GM23338 (cell line): ENCODE results near the gene MARCHF10. TPM values are rescaled to one million over a fixed set of nuclear protein-coding genes. Genes with fewer than 3 reads are reported as not detected.

Experiments
- ATAC-seq: fragments of 200-7000 bp; cut with Tn5 transposase; 3 replicates; pipeline ENCODE4 v1.9.1; 2020
- DNase-seq: peaks from one replicate; pipeline ENCODE4 v3.0.0-alpha.2; 2015; ENCODE audit warnings: low spot score
- H2AFZ ChIP-seq: fragments of 200-600 bp; sonication (generic); 2 replicates; pipeline ENCODE4 v1.8.0; 2016; ENCODE audit warnings: antibody characterized with exemption, mild to moderate bottlenecking, moderate library complexity
- H3F3A ChIP-seq: fragments of 200-600 bp; sonication (generic); replicated peaks from 2 replicates; pipeline ENCODE4 v1.8.0; 2017; ENCODE audit warnings: antibody characterized with exemption, mixed run types, low read depth
- H3K27ac ChIP-seq: fragments of 200-600 bp; sonication (generic); 2 replicates; pipeline ENCODE4 v1.6.1; 2016; ENCODE audit warnings: low read depth
- H3K27me3 ChIP-seq: fragments of 200-600 bp; sonication (generic); 2 replicates; pipeline ENCODE4 v1.8.0; 2016; ENCODE audit warnings: mild to moderate bottlenecking, mixed run types, moderate library complexity; ENCODE audit not compliant: insufficient read depth
- H3K36me3 ChIP-seq: fragments of 200-600 bp; sonication (generic); 2 replicates; pipeline ENCODE4 v1.8.0; 2016; ENCODE audit warnings: mild to moderate bottlenecking; ENCODE audit not compliant: insufficient read depth
- H3K4me1 ChIP-seq: fragments of 200-600 bp; sonication (generic); 2 replicates; pipeline ENCODE4 v1.8.0; 2016; ENCODE audit warnings: mild to moderate bottlenecking, moderate library complexity; ENCODE audit not compliant: insufficient read depth
- H3K4me2 ChIP-seq: fragments of 200-600 bp; sonication (generic); 2 replicates; pipeline ENCODE4 v1.7.1; 2017; ENCODE audit warnings: mixed run types
- H3K4me3 ChIP-seq: fragments of 200-600 bp; sonication (generic); 2 replicates; pipeline ENCODE4 v1.6.1; 2016; ENCODE audit warnings: mixed run types
- H3K79me2 ChIP-seq: fragments of 200-600 bp; sonication (generic); replicated peaks from 2 replicates; pipeline ENCODE4 v1.8.0; 2017; ENCODE audit warnings: mild to moderate bottlenecking; ENCODE audit not compliant: insufficient read depth
- H3K9me2 ChIP-seq: fragments of 200-600 bp; sonication (generic); 2 replicates; pipeline ENCODE4 v1.8.0; 2017; ENCODE audit not compliant: insufficient read depth
- H4K20me1 ChIP-seq: fragments of 200-600 bp; sonication (generic); replicated peaks from 2 replicates; pipeline ENCODE4 v1.8.0; 2017; ENCODE audit warnings: mild to moderate bottlenecking; ENCODE audit not compliant: insufficient read depth
- H3K27ac Mint-ChIP-seq: 2 replicates; pipeline ENCODE4 v1.8.0; 2020; ENCODE audit warnings: inconsistent platforms, mild to moderate bottlenecking, moderate library complexity, mixed read lengths
- H3K27me3 Mint-ChIP-seq: 3 replicates; pipeline ENCODE4 v1.8.0; 2022; ENCODE audit warnings: low read depth, mild to moderate bottlenecking, moderate library complexity, mixed read lengths, inconsistent platforms; ENCODE audit not compliant: insufficient read depth, poor library complexity
- H3K36me3 Mint-ChIP-seq: 3 replicates; pipeline ENCODE4 v1.8.0; 2021; ENCODE audit warnings: low read depth, mild to moderate bottlenecking, inconsistent platforms, moderate library complexity, mixed read lengths
- H3K4me1 Mint-ChIP-seq: 3 replicates; pipeline ENCODE4 v1.8.0; 2020; ENCODE audit warnings: mild to moderate bottlenecking, inconsistent platforms, mixed read lengths
- H3K4me3 Mint-ChIP-seq: 3 replicates; pipeline ENCODE4 v1.8.0; 2021; ENCODE audit warnings: moderate library complexity, mild to moderate bottlenecking, inconsistent platforms, mixed read lengths
- H3K9me3 Mint-ChIP-seq: 3 replicates; pipeline ENCODE4 v1.8.0; 2020; ENCODE audit warnings: moderate library complexity, mild to moderate bottlenecking, inconsistent platforms, mixed read lengths
- CREB1 ChIP-seq: fragments of 250-450 bp; sonication (Bioruptor Pico); IDR thresholded peaks from 2 replicates; pipeline ENCODE4 v1.5.0; 2020; ENCODE audit warnings: low read depth, mild to moderate bottlenecking, moderate library complexity
- CTCF ChIP-seq, 2 experiments: fragments of 200-600 bp in 1 of 2; sonication (generic) in 1 of 2; conservative IDR thresholded peaks; 2 replicates each; pipeline versions ENCODE4 v1.5.1 to v1.6.1; 2016 to 2017; ENCODE audit warnings: antibody characterized with exemption in 2 of 2, low read depth in 2 of 2, mild to moderate bottlenecking in 2 of 2, moderate library complexity in 1 of 2
- ETS1 ChIP-seq: IDR thresholded peaks from 2 replicates; pipeline ENCODE4 v1.6.1; 2016; ENCODE audit warnings: antibody characterized with exemption
- EZH2 ChIP-seq: fragments of 200-600 bp; sonication (generic); IDR thresholded peaks from one replicate; pipeline ENCODE4 v1.8.0; 2017; ENCODE audit warnings: antibody characterized with exemption, mild to moderate bottlenecking, low read depth; ENCODE audit not compliant: unreplicated experiment
- EZH2phosphoT487 ChIP-seq: fragments of 200-600 bp; sonication (generic); IDR thresholded peaks from one replicate; pipeline ENCODE4 v1.8.1; 2018; ENCODE audit warnings: antibody characterized with exemption; ENCODE audit not compliant: unreplicated experiment
- JUNB ChIP-seq: IDR thresholded peaks from one replicate; pipeline ENCODE4 v1.6.1; 2016; ENCODE audit warnings: antibody characterized with exemption; ENCODE audit not compliant: unreplicated experiment
- POLR2AphosphoS5 ChIP-seq: IDR thresholded peaks from 2 replicates; pipeline ENCODE4 v1.6.1; 2016; ENCODE audit warnings: antibody characterized with exemption, low read depth
- REST ChIP-seq: IDR thresholded peaks from one replicate; pipeline ENCODE4 v1.6.1; 2018; ENCODE audit warnings: antibody characterized with exemption; ENCODE audit not compliant: unreplicated experiment
- ZNF114 ChIP-seq: fragments of 250-450 bp; sonication (Bioruptor Pico); IDR thresholded peaks from 2 replicates; pipeline ENCODE4 v1.5.0; 2020; ENCODE audit warnings: mild to moderate bottlenecking, moderate library complexity
- ZNF331 ChIP-seq: fragments of 250-450 bp; sonication (Bioruptor Pico); IDR thresholded peaks from 2 replicates; pipeline ENCODE4 v1.5.0; 2020; ENCODE audit warnings: low read depth, mild to moderate bottlenecking, moderate library complexity
- polyA plus RNA-seq: library from polyadenylated mRNA; unstranded; fragments of >200 nt; fragmentation: Nextera tagmentation; extraction: Ambion mirVana; gene quantifications from 2 replicates; pipeline ENCODE4 v1.2.1, GENCODE V29; 2016
- total RNA-seq: library from RNA; depleted of rRNA; stranded (reverse); fragments of >200 nt; shearing (Covaris generic); gene quantifications from 2 replicates; pipeline ENCODE4 v1.2.3, GENCODE V29; 2014

Gene MARCHF10
- total and polyA plus RNA-seq, 2 experiments from 2014 or later = 0.50 TPM; not detected in 1

- no peak overlapping the region for H3K4me3 Mint-ChIP-seq
These were observed 1.5 kb upstream of the MARCHF10 start for GRCh38 chr17:62809656-62810055.

GRCh38 chr17:62808576-62808970 lies 459 bp upstream of the MARCHF10 start:
- H3K27me3 ChIP-seq = no peaks in the 10 kb centered on the region
- peaks cover 4% of the 10 kb centered on the region for H3K27me3 Mint-ChIP-seq
- H3K27ac ChIP-seq = no peak overlapping the region
- DNase-seq (peak; percentile 35), ATAC-seq (peak; percentile 31)
- H3K9me2 ChIP-seq = no peaks in the 10 kb centered on the region
- no peak overlapping the region for H3K27ac Mint-ChIP-seq
- H2AFZ ChIP-seq = peak overlapping the region; percentile 99
- H3K79me2 ChIP-seq = no peaks in the 10 kb centered on the region
- H3K36me3 ChIP-seq = no peaks in the 10 kb centered on the region
- peak overlapping the region; percentile 84 for H3K4me2 ChIP-seq
- peaks cover 7% of the 10 kb centered on the region; the same call in 1 of the 2 replicates for H3F3A ChIP-seq
- peak overlapping the region; percentile 63 for H3K4me3 ChIP-seq
- no peaks in the 10 kb centered on the region for H4K20me1 ChIP-seq
- peak overlapping the region; percentile 65 for H3K4me3 Mint-ChIP-seq
- H3K36me3 Mint-ChIP-seq = no peaks in the 10 kb centered on the region
- H3K9me3 Mint-ChIP-seq = peaks cover under 1% of the 10 kb centered on the region; the same call in 2 of the 3 replicates
- peaks cover 19% of the 10 kb centered on the region for H3K4me1 Mint-ChIP-seq
- peaks cover 9% of the 10 kb centered on the region for H3K4me1 ChIP-seq
- TF ChIP-seq CTCF (conservative IDR thresholded peaks at IDR 0.05; ENCODE audit: low read depth in 2 of 2) (no peak), POLR2AphosphoS5 (no peak), EZH2 (no peak), ZNF114 (CRISPR knock-in tag) (no peak), ETS1 (no peak), ZNF331 (CRISPR knock-in tag) (no peak), JUNB (no peak), EZH2phosphoT487 (no peak), REST (no peak)

More at GRCh38 chr17:62809656-62810055, 1.5 kb upstream of the MARCHF10 start:
- Histone ChIP-seq H3K27me3 (no peaks in the 10 kb centered on the region), H3K9me2 (no peaks in the 10 kb centered on the region), H3K79me2 (no peaks in the 10 kb centered on the region), H3K36me3 (peaks cover 8% of the 10 kb centered on the region; the same call in 1 of the 2 replicates), H2AFZ (no peak overlapping the region), H3K4me1 (peaks cover 9% of the 10 kb centered on the region), H3K4me3 (no peak overlapping the region), H3K27ac (no peak overlapping the region), H3K4me2 (no peak overlapping the region), H4K20me1 (no peaks in the 10 kb centered on the region), H3F3A (peaks cover 7% of the 10 kb centered on the region; the same call in 1 of the 2 replicates)
- Mint-ChIP-seq H3K4me1 (peaks cover 19% of the 10 kb centered on the region), H3K27me3 (peaks cover 4% of the 10 kb centered on the region), H3K9me3 (peaks cover 9% of the 10 kb centered on the region; the same call in 2 of the 3 replicates), H3K27ac (no peak overlapping the region), H3K36me3 (peaks cover 3% of the 10 kb centered on the region; the same call in 1 of the 3 replicates)
- no peak for DNase-seq
- TF ChIP-seq POLR2AphosphoS5 = no peak
- no peak for TF ChIP-seq CREB1 (CRISPR knock-in tag)
- TF ChIP-seq EZH2phosphoT487 = no peak
- no peak for TF ChIP-seq EZH2
- no peak for TF ChIP-seq CTCF (conservative IDR thresholded peaks at IDR 0.05; ENCODE audit: low read depth in 2 of 2)
- no peak for TF ChIP-seq ZNF114 (CRISPR knock-in tag)
- ATAC-seq = no peak
